Esophagus muscularis mucosa (tissue), 4 donors: ENCODE results near the gene KCNQ5. TPM values are rescaled to one million over a fixed set of nuclear protein-coding genes. Genes with fewer than 3 reads are reported as not detected.

Experiments used
- DNase-seq: peaks from one replicate; pipeline ENCODE4 v3.0.0-alpha.2; 2017; ENCODE audit errors: extremely low spot score
- H3K27ac ChIP-seq, 4 donors: fragments of 200-600 bp; sonication (generic); replicated peaks in 1 of 4; 1 replicate in 3 of 4; 2 replicates in 1 of 4; pipeline ENCODE4 v1.5.1; 2016 to 2019; ENCODE audit warnings: mild to moderate bottlenecking in 1 of 4
- H3K27me3 ChIP-seq, 4 donors: fragments of 200-600 bp; sonication (generic); one replicate each; pipeline versions ENCODE4 v1.5.1 to v1.6.0; 2016 to 2019
- H3K36me3 ChIP-seq, 4 donors: fragments of 200-600 bp; sonication (generic); one replicate each; pipeline ENCODE4 v1.5.1; 2016 to 2019
- H3K4me1 ChIP-seq, 4 donors: fragments of 200-600 bp; sonication (generic); one replicate each; pipeline ENCODE4 v1.5.1; 2016 to 2019
- H3K4me3 ChIP-seq, 4 donors: fragments of 200-600 bp; sonication (generic); 1 replicate in 2 of 4; 2 replicates in 2 of 4; pipeline ENCODE4 v1.5.1; 2016 to 2019; ENCODE audit warnings: mild to moderate bottlenecking in 4 of 4, moderate library complexity in 1 of 4
- H3K9me3 ChIP-seq, 4 donors: fragments of 200-600 bp; sonication (generic); 1 replicate in 3 of 4; 2 replicates in 1 of 4; pipeline ENCODE4 v1.5.1; 2016 to 2019
- CTCF ChIP-seq, 3 experiments: fragments of 200-600 bp in 2 of 3; fragments of 450-650 bp in 1 of 3; sonication (generic) in 2 of 3; IDR thresholded peaks; one replicate each; pipeline ENCODE4 v1.5.1; 2017 to 2019; ENCODE audit warnings: antibody characterized with exemption in 3 of 3, mild to moderate bottlenecking in 2 of 3, moderate library complexity in 1 of 3
- EP300 ChIP-seq: sonication (generic); formaldehyde crosslinking; IDR thresholded peaks from one replicate; pipeline ENCODE4 v1.6.1; 2017; ENCODE audit warnings: antibody characterized with exemption
- POLR2A ChIP-seq: fragments of 450-650 bp; IDR thresholded peaks from one replicate; pipeline ENCODE4 v1.6.1; 2017; ENCODE audit warnings: antibody characterized with exemption, moderate library complexity, mild to moderate bottlenecking, low read depth
- POLR2AphosphoS5 ChIP-seq, 2 donors: sonication (generic); formaldehyde crosslinking; IDR thresholded peaks; one replicate each; pipeline ENCODE4 v1.6.1; 2017; ENCODE audit warnings: antibody characterized with exemption in 2 of 2
- WGBS: methylation state at CpG from one replicate; pipeline ENCODE4 v1.1.5; 2018; 5-methylcytosine and 5-hydroxymethylcytosine counted together
- intact Hi-C: fragments of 100-400 bp; cut with DNase I; formaldehyde crosslinking; loops from one replicate; pipeline ENCODE4 v1.15.1; 2023
- total RNA-seq, 4 donors: library from RNA; depleted of rRNA; stranded (reverse); fragments of >200 nt; gene quantifications; one replicate each; pipeline versions ENCODE4 v1.1.0 to v1.2.1, GENCODE V29; 2016

Gene KCNQ5
- total RNA-seq, 4 donors from 2014 or later = 1.2 to 2.2 (median 1.8) TPM

GRCh38 chr6:72938104-72938503 is 316.2 kb downstream of the KCNQ5 start:
- DNase-seq = no peak
- intact Hi-C loops = no loop called here
- H3K9me3 ChIP-seq = no peaks in the 10 kb centered on the region
- H3K27ac ChIP-seq = no peak overlapping the region
- H3K36me3 ChIP-seq = no peaks in the 10 kb centered on the region
- H3K27me3 ChIP-seq = no peaks in the 10 kb centered on the region
- 75% methylated on average over 3 of the region's 3 CpGs for WGBS
- no peaks in the 10 kb centered on the region for H3K4me1 ChIP-seq
- no peak overlapping the region for H3K4me3 ChIP-seq
- no peak for TF ChIP-seq POLR2A
- no peak for TF ChIP-seq POLR2AphosphoS5 (IDR thresholded peaks at IDR 0.05)
- no peak for TF ChIP-seq EP300
- no peak for TF ChIP-seq CTCF (IDR thresholded peaks at IDR 0.05)

GRCh38 chr6:72939004-72939403 is 317.1 kb downstream of the KCNQ5 start:
- H3K27ac ChIP-seq = no peak overlapping the region
- no peaks in the 10 kb centered on the region for H3K36me3 ChIP-seq
- no peak overlapping the region for H3K4me3 ChIP-seq
- H3K4me1 ChIP-seq = no peaks in the 10 kb centered on the region
- 94% methylated on average over 8 of the region's 8 CpGs for WGBS
- no peak for TF ChIP-seq CTCF (IDR thresholded peaks at IDR 0.05)
- intact Hi-C loops = no loop called here
- no peaks in the 10 kb centered on the region for H3K27me3 ChIP-seq
- H3K9me3 ChIP-seq = no peaks in the 10 kb centered on the region
- DNase-seq = no peak

DNA sequence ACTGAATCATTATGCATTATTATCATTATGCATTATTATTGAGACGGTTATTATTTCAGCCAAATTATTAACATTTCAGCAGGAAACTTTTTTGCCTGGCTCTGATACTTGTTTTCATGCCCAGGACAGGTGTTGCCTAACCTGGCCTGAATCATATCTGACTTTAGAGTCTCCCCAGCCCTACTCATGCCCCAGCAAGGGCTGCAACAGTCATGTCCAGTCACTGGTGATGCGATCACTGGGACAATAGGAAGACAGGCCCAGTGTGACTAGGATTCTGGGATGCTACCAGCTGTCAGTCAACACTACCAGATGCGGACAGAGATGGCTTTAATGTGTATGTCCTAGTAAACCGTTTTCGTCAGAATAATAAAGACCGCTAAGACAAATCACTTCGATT is 318.4 kb downstream of the KCNQ5 start:
- over 99% methylated on average over 7 of the region's 7 CpGs for WGBS
- no peak overlapping the region for H3K27ac ChIP-seq
- intact Hi-C loops = no loop called here
- TF ChIP-seq CTCF (IDR thresholded peaks at IDR 0.05) (no peak), POLR2AphosphoS5 (IDR thresholded peaks at IDR 0.05) (no peak), POLR2A (no peak), EP300 (no peak)
- no peaks in the 10 kb centered on the region for H3K9me3 ChIP-seq
- no peaks in the 10 kb centered on the region for H3K27me3 ChIP-seq
- no peak overlapping the region for H3K4me3 ChIP-seq
- no peak for DNase-seq
- peaks cover 0 to 6% (median 0%) of the 10 kb centered on the region in 4 donors for H3K4me1 ChIP-seq
- H3K36me3 ChIP-seq = no peaks in the 10 kb centered on the region

DNA sequence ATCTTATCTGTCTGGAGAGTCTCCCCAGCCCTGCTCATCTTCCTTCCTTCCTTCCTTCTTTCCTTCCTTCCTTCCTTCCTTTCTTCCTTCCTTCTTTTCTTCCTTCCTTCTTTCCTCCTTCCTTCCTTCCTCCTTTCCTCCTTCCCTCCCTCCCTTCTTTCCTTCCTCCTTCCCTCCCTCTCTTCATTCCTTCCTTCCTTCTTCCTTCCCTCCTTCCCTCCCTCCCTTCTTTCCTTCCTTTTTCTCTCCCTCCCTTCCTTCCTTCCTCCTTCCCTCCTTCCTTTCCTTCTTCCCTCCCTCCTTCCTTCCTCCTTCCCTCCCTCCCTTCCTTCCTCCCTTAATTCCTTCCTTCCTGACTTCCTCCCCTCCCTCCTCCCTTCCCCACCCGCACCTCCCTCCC is 319.4 kb downstream of the KCNQ5 start:
- Histone ChIP-seq H3K4me1 (peaks cover 0 to 6% (median 0%) of the 10 kb centered on the region in 4 donors), H3K36me3 (no peaks in the 10 kb centered on the region), H3K27me3 (no peaks in the 10 kb centered on the region), H3K9me3 (no peaks in the 10 kb centered on the region), H3K4me3 (no peak overlapping the region), H3K27ac (no peak overlapping the region)
- 100% methylated on average over 1 of the region's 1 CpG for WGBS
- intact Hi-C loops = no loop called here
- TF ChIP-seq EP300 (no peak), POLR2AphosphoS5 (IDR thresholded peaks at IDR 0.05) (no peak), POLR2A (no peak), CTCF (IDR thresholded peaks at IDR 0.05) (no peak)
- DNase-seq = no peak

- Histone ChIP-seq H3K9me3 (no peaks in the 10 kb centered on the region), H3K27ac (no peak overlapping the region), H3K27me3 (no peaks in the 10 kb centered on the region), H3K36me3 (no peaks in the 10 kb centered on the region), H3K4me1 (peaks cover 0 to 6% (median 0%) of the 10 kb centered on the region in 4 donors), H3K4me3 (no peak overlapping the region)
- intact Hi-C loops = no loop called here
- 90% methylated on average over 1 of the region's 1 CpG for WGBS
- TF ChIP-seq POLR2AphosphoS5 (IDR thresholded peaks at IDR 0.05) = no peak
- no peak for TF ChIP-seq EP300
- TF ChIP-seq CTCF (IDR thresholded peaks at IDR 0.05) = no peak
- no peak for TF ChIP-seq POLR2A
- no peak for DNase-seq
Measured at GRCh38 chr6:72941751-72942150, 319.9 kb downstream of the KCNQ5 start.
